SIG-M5 treated with dmso at 0.1 percent for 504 hours (cell line): Measurements from ENCODE around the gene GALNT17.
"Not testable (repeated sequence)": the region's sequence is repeated elsewhere in the genome, so short reads cannot be mapped to it uniquely, and the experiment has no call there.

Experiments
- DNase-seq: peaks from one replicate; lab custom pipeline; 2025; ENCODE audit not compliant: unreplicated experiment; lab: John Stamatoyannopoulos, UW

Gene GALNT17

GRCh38 chr7:71613313-71613712 is 481.4 kb downstream of the GALNT17 start:
- DNase-seq = no peak

- DNase-seq = no peak
Measured at GRCh38 chr7:71615017-71615416, 483.1 kb downstream of the GALNT17 start.

GRCh38 chr7:71616217-71616616 is 484.3 kb downstream of the GALNT17 start:
- no peak for DNase-seq

GRCh38 chr7:71618278-71618677 is 486.3 kb downstream of the GALNT17 start:
- no peak for DNase-seq

- no peak for DNase-seq
Measured at GRCh38 chr7:71625545-71625944, 493.6 kb downstream of the GALNT17 start.

- DNase-seq = no peak
Measured at GRCh38 chr7:71626206-71626605, 494.3 kb downstream of the GALNT17 start.

GRCh38 chr7:71627651-71628050 is 495.7 kb downstream of the GALNT17 start:
- no peak for DNase-seq

- DNase-seq = no peak
Measured at GRCh38 chr7:71630516-71630915, 498.6 kb downstream of the GALNT17 start.

- DNase-seq = peak; percentile 3
Measured at GRCh38 chr7:71633551-71634008, 501.6 kb downstream of the GALNT17 start.

- not testable (repeated sequence) for DNase-seq
Measured at GRCh38 chr7:71635849-71636248, 503.9 kb downstream of the GALNT17 start.

GRCh38 chr7:71636329-71636728 is 504.4 kb downstream of the GALNT17 start:
- DNase-seq = no peak

GRCh38 chr7:71637578-71637977 is 505.6 kb downstream of the GALNT17 start:
- no peak for DNase-seq

GRCh38 chr7:71638108-71638507 is 506.2 kb downstream of the GALNT17 start:
- DNase-seq = no peak

GRCh38 chr7:71639382-71640085 is 507.6 kb downstream of the GALNT17 start:
- no peak for DNase-seq

GRCh38 chr7:71643031-71643430 is 511.1 kb downstream of the GALNT17 start:
- not testable (repeated sequence) for DNase-seq

GRCh38 chr7:71645836-71646235 is 513.9 kb downstream of the GALNT17 start:
- no peak for DNase-seq

GRCh38 chr7:71649812-71650211 is 517.9 kb downstream of the GALNT17 start:
- DNase-seq = no peak

GRCh38 chr7:71650653-71651337 is 518.9 kb downstream of the GALNT17 start:
- DNase-seq = no peak

- DNase-seq = no peak
Measured at GRCh38 chr7:71652510-71652909, 520.6 kb downstream of the GALNT17 start.

GRCh38 chr7:71657386-71657785 is 525.4 kb downstream of the GALNT17 start:
- DNase-seq = no peak

- no peak for DNase-seq
Measured at GRCh38 chr7:71659622-71660021, 527.7 kb downstream of the GALNT17 start.

GRCh38 chr7:71661671-71662224 is 529.8 kb downstream of the GALNT17 start:
- no peak for DNase-seq
